Fibroblast of skin of back (primary cell): ENCODE data around the gene SLC7A1.

ENCODE experiments used
- DNase-seq: peaks from one replicate; pipeline ENCODE4 v3.0.0-alpha.2; 2013

SLC7A1 gene

DNA sequence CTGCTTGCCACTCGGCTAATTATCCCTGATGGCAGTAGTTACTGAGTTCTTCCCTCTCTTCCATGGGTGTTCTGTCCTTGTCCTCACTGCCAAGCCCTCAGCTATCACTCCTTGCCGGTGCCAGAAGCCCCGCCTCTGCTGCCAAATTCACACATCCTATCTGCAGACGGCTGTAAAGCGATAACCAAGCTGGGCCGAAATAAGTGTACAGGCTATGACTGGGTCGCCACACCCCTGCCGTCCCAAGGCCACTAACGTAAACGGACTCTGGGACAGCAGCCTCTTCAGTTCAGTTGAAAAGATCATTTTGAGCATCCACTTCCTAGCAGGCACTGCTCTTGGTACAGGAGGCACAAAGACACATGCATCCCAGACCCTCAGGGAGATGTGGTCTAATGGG, 13.3 kb downstream of the SLC7A1 start:
- no peak for DNase-seq

GRCh38 chr13:29581666-29582065, 13.8 kb downstream of the SLC7A1 start:
- DNase-seq: no peak

- DNase-seq: no peak
These were observed 16.4 kb downstream of the SLC7A1 start for GRCh38 chr13:29579094-29579493.

GRCh38 chr13:29578300-29579085, 17.0 kb downstream of the SLC7A1 start:
- no peak for DNase-seq

GRCh38 chr13:29577136-29578051, 18.1 kb downstream of the SLC7A1 start:
- peak; percentile 34 for DNase-seq

GRCh38 chr13:29576581-29576980, 18.9 kb downstream of the SLC7A1 start:
- no peak for DNase-seq

- DNase-seq: no peak
These were observed 20.4 kb downstream of the SLC7A1 start for GRCh38 chr13:29575098-29575497.

- DNase-seq: no peak
These were observed 22.3 kb downstream of the SLC7A1 start for GRCh38 chr13:29573190-29573589.

DNA sequence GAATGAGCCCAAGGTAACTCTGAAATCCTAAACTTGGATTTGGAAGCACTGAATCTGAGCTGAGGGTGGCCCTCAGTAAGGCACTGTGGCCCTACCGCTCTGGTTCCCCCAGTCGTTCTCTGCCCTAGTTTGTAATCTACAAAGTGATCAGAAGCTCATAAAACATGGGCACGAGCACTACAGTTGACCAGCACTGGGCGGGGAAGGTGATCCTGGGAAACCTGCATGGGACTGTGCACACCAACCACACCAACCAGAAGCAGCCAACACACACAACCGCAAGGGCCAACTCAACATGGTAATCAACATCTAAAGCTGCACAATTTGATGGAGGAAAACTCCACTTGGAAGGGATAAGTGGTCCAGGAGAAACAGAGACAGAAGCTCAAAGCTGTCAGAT, 22.9 kb downstream of the SLC7A1 start:
- DNase-seq: no peak

DNA sequence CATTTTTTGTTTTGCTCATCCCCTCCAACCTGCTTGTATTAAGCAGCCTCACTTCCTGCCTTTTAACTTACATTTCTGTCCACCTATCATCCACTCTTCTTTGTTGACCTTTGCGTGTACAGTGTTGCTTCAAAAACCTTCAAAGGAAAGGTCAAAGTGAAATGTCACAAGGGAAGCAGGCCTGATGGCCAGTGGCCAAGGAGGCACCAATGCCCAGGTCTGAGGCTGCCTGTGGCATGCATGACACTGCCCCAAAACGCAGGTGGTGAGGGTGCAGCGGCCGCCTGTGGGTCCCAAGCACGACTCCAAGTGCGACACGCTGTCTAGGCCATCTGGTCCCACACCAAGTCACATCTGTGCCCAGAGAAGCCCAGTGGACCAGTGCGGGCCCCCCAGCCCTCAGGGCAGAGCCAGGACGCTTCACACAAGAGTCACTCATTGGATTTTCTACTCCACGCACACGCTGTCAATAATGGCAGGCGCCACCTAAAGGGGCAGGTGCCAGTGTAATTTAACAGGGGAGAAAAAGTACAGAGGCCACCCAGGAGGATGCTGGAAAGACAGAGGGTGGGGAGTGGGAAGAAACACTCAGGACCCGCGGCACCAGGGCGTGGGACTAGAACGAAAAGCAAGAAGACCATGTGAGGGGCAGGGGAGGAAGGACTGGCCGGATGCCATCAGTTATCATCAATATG, 23.5 kb downstream of the SLC7A1 start:
- DNase-seq: no peak

- DNase-seq: no peak
These were observed 25.3 kb downstream of the SLC7A1 start for GRCh38 chr13:29570051-29570654.

- DNase-seq: no peak
These were observed 26.0 kb downstream of the SLC7A1 start for GRCh38 chr13:29569253-29570050.

DNA sequence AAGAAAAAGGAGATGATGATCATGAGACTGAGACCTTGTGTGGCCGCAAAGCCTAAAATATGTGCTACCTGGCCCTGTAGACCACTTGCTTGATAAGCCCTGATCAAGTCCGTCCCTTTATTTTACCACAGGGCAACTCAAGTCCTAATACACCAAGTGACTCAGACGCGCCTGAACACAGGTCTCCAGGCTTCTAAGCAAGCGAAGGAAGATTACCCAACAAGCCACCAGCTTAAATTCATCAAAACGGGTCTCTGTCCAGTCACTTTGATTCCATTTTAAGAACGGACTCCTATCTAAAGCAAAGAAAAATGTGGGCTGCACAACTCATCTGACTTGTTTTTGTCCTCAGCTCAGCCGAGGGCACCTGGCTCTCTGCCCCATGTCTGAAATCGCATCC, 26.8 kb downstream of the SLC7A1 start:
- DNase-seq: no peak

- no peak for DNase-seq
These were observed 28.1 kb downstream of the SLC7A1 start for GRCh38 chr13:29567411-29567810.

- DNase-seq: no peak
These were observed 29.3 kb downstream of the SLC7A1 start for GRCh38 chr13:29566206-29566605.

DNA sequence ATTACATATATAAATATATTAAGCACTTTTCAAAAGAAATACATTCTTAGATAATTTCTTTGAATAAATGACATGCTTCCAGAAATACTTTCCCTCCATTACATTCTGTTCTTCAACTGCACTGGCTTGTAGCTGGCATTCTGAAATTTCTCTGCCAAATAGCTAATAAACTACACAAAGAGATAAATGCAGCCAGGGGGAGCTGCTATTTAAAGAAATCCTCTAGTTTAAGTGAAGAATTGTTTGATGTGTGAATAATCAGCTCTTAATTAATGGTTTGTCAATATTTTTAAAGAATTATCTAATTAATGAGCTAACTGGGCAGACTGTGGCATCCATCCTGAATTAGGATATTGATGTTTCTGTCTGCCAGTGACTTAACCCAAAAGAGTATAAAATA, 30.7 kb downstream of the SLC7A1 start:
- no peak for DNase-seq

- DNase-seq: no peak
These were observed 31.1 kb downstream of the SLC7A1 start for GRCh38 chr13:29564373-29564772.

DNA sequence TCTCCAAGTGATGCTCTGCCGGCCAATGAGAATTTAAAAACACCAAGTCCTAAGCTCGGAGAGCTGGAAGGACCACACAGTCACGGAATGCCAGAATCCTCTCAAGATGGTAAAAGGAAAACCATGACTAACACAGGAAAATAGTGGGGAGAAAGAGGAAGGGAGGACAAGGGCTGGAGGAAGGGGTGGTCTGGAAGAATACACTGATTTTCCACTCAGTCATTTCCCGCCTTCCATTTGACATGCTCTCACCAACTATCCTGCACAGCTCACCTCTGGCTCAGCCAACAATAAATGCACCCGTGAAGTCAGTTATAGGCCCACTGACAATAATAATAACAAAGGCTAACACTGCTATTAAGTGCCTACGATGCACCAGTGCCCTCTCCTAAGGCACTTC, 31.5 kb downstream of the SLC7A1 start:
- DNase-seq: no peak

DNA sequence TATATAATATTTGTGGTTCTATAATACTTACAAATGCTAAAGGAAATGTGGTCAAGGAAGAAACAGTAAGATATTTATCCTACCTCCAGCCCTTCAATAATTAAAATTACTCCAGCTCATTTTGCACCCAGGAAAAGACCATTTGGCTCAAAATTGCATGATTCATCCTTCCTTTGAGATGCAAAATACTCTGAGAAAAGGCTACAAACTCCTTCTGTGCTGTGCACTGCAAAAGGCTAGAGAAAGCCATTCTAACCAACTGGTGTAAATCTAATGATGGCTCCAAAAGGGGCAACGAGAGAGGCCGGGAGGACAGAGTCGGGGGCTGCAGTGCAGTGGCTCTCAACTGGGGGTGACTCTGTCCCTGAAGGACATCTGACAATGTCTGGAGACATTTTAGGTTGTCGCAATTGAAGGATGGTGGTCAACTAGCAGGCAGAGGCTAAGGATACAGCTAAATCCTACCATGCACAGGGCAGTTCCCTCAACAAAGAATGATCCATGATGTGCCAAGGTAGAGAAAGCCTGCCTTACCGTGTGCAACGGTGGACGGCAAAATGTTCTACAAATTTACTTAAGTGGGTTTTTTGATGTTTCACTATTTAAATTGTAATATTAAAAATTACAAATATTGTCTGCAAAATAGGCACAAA, 32.6 kb downstream of the SLC7A1 start:
- no peak for DNase-seq

- DNase-seq: peak; percentile 30
These were observed 33.6 kb downstream of the SLC7A1 start for GRCh38 chr13:29561918-29562317.

- peak; percentile 35 for DNase-seq
These were observed 38.7 kb downstream of the SLC7A1 start for GRCh38 chr13:29556742-29557141.
